Bronchial epithelial cell (primary cell): ENCODE data around the gene GLIS1. TPM values are rescaled to one million over a fixed set of nuclear protein-coding genes. Genes with fewer than 3 reads are reported as not detected.

ENCODE experiments used
- DNase-seq: peaks from one replicate; pipeline ENCODE4 v3.0.0-alpha.2; 2010; ENCODE audit warnings: low read depth
- FAIRE-seq: peaks from 2 replicates; lab custom pipeline; 2011; peaks lifted over from hg19 to GRCh38; lab: Jason Lieb, UNC
- H3K27me3 ChIP-seq: 2 replicates; pipeline ENCODE4 v1.5.1; 2011; ENCODE audit warnings: low read length; ENCODE audit not compliant: control insufficient read depth, insufficient read depth
- H3K36me3 ChIP-seq: 2 replicates; pipeline ENCODE4 v1.5.1; 2011; ENCODE audit warnings: low read length; ENCODE audit not compliant: control insufficient read depth, insufficient read depth
- H3K4me3 ChIP-seq: 2 replicates; pipeline ENCODE4 v1.5.1; 2011; ENCODE audit warnings: mild to moderate bottlenecking, low read depth, low read length, control low read depth
- total RNA-seq: library from RNA; depleted of rRNA; stranded (reverse); fragments of >200 nt; gene quantifications from 2 replicates; pipeline ENCODE4 v1.2.1, GENCODE V29; 2014
- TF ChIP-seq, protein P1 (sequence below): IDR thresholded peaks from 2 replicates; pipeline ENCODE4 v1.5.1; 2011; ENCODE audit warnings: mild to moderate bottlenecking, moderate library complexity, low read length, control low read depth, inconsistent platforms; ENCODE audit not compliant: insufficient read depth, severe bottlenecking

GLIS1 gene
- total RNA-seq, 1 donor from 2014 or later, result under 0.01 TPM

- DNase-seq, result no peak
- FAIRE-seq, result no peak
- Histone ChIP-seq H3K4me3 (no peak overlapping the region), H3K27me3 (peaks cover 2% of the 10 kb centered on the region), H3K36me3 (no peaks in the 10 kb centered on the region)
- TF ChIP-seq, protein P1, sequence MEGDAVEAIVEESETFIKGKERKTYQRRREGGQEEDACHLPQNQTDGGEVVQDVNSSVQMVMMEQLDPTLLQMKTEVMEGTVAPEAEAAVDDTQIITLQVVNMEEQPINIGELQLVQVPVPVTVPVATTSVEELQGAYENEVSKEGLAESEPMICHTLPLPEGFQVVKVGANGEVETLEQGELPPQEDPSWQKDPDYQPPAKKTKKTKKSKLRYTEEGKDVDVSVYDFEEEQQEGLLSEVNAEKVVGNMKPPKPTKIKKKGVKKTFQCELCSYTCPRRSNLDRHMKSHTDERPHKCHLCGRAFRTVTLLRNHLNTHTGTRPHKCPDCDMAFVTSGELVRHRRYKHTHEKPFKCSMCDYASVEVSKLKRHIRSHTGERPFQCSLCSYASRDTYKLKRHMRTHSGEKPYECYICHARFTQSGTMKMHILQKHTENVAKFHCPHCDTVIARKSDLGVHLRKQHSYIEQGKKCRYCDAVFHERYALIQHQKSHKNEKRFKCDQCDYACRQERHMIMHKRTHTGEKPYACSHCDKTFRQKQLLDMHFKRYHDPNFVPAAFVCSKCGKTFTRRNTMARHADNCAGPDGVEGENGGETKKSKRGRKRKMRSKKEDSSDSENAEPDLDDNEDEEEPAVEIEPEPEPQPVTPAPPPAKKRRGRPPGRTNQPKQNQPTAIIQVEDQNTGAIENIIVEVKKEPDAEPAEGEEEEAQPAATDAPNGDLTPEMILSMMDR, result no peak
Measured at GRCh38 chr1:53562981-53563379, 176.0 kb downstream of the GLIS1 start.

- DNase-seq, result no peak
- TF ChIP-seq, protein P1, result no peak
- Histone ChIP-seq H3K36me3 (no peaks in the 10 kb centered on the region), H3K4me3 (no peak overlapping the region), H3K27me3 (peaks cover 2% of the 10 kb centered on the region)
- FAIRE-seq, result peak; percentile 60
Measured at GRCh38 chr1:53562291-53562980, 176.5 kb downstream of the GLIS1 start.

DNA sequence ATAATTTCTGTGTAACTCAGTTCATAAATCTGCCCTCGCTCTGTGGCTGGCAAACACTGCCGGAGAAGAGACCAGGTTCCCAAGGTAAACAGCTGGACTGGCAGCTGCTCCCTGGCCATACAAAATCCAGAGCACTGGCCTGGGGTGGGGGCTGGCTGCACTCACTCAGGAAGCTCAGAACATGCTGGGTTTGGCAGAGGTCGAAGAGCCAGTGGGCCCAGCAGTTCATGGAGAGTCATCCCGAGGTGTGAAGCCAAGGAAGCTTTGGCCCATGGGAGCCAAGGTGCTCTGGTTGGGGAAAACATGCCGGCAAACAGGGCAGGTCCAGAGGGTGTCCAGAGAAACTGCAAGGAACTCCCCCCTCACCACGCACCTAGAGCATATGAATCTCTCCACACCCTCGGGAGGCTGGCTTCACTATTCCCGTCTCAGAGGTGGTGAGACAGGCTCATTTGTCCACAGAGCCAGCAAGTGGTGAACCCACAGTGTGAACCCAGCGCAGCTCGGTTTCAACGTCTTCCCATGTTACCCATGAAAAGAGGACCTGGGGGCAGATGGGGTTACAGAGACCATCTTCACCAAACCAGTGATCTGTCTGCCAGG is 177.4 kb downstream of the GLIS1 start:
- Histone ChIP-seq H3K36me3 (no peaks in the 10 kb centered on the region), H3K4me3 (no peak overlapping the region), H3K27me3 (peaks cover 2% of the 10 kb centered on the region)
- FAIRE-seq (no peak), DNase-seq (no peak)
- TF ChIP-seq, protein P1, result no peak

- Histone ChIP-seq H3K36me3 (no peaks in the 10 kb centered on the region), H3K27me3 (peaks cover 2% of the 10 kb centered on the region), H3K4me3 (no peak overlapping the region)
- FAIRE-seq, result no peak
- TF ChIP-seq, protein P1, result no peak
- no peak for DNase-seq
Measured at GRCh38 chr1:53560581-53561502, 178.1 kb downstream of the GLIS1 start.

- FAIRE-seq, result no peak
- DNase-seq, result no peak
- H3K36me3 ChIP-seq, result no peaks in the 10 kb centered on the region
- TF ChIP-seq, protein P1, result no peak
- H3K4me3 ChIP-seq, result no peak overlapping the region
- peaks cover 2% of the 10 kb centered on the region for H3K27me3 ChIP-seq
Measured at GRCh38 chr1:53559854-53560580, 178.9 kb downstream of the GLIS1 start.
